ENCODE measurements around the gene NAV1. TPM values are rescaled to one million over a fixed set of nuclear protein-coding genes. Genes with fewer than 3 reads are reported as not detected.

The NAV1 gene
- total and polyA plus RNA-seq, 9 of the 15 experiments (the other 6 are each of a cell fraction or from before 2014, with no cell fraction given): 0.91 to 16.8 (median 3.2) TPM

DNA sequence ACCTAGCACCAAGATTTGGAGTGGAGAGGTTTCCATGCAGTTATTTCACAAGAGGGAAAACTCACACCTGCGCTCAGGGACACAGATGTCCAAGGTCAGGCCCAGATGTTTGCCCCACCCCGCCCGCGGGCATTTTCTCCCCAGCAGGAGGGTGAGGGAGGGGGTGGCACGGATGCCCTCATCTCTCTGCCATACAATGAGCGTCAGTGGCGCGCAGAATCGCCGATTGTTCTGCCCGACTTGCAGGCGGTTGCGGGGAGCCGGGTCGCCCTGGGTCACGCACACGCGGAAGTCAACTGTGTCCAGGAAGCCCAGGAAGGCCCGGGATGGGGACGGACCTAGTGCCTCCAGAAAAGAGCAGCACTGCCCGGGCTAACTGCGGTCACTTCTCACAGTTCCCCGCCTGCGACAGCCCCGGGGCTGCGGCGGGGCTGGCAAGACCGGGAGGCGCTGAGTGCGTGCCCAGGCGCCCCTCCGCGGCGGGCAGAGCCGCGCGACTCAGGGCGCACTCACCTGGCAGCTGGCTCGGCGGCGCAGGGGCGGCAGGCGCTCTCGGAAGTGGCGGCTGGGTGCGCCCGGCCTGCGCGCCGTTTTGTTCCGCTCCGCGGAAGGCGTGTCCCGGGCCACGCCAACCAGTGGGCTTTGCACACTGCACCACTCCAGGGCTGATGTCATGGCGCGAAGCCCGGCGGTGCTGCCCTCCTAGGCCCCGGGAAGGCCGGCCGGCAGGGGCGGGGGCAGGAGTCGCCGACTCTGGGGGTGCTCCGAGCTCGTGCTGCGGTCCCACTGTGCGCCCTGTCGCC lies 32.2 kb upstream of the NAV1 start, which contains the start of gene CSRP1 (continued):
- TF ChIP-seq, protein P1, sequence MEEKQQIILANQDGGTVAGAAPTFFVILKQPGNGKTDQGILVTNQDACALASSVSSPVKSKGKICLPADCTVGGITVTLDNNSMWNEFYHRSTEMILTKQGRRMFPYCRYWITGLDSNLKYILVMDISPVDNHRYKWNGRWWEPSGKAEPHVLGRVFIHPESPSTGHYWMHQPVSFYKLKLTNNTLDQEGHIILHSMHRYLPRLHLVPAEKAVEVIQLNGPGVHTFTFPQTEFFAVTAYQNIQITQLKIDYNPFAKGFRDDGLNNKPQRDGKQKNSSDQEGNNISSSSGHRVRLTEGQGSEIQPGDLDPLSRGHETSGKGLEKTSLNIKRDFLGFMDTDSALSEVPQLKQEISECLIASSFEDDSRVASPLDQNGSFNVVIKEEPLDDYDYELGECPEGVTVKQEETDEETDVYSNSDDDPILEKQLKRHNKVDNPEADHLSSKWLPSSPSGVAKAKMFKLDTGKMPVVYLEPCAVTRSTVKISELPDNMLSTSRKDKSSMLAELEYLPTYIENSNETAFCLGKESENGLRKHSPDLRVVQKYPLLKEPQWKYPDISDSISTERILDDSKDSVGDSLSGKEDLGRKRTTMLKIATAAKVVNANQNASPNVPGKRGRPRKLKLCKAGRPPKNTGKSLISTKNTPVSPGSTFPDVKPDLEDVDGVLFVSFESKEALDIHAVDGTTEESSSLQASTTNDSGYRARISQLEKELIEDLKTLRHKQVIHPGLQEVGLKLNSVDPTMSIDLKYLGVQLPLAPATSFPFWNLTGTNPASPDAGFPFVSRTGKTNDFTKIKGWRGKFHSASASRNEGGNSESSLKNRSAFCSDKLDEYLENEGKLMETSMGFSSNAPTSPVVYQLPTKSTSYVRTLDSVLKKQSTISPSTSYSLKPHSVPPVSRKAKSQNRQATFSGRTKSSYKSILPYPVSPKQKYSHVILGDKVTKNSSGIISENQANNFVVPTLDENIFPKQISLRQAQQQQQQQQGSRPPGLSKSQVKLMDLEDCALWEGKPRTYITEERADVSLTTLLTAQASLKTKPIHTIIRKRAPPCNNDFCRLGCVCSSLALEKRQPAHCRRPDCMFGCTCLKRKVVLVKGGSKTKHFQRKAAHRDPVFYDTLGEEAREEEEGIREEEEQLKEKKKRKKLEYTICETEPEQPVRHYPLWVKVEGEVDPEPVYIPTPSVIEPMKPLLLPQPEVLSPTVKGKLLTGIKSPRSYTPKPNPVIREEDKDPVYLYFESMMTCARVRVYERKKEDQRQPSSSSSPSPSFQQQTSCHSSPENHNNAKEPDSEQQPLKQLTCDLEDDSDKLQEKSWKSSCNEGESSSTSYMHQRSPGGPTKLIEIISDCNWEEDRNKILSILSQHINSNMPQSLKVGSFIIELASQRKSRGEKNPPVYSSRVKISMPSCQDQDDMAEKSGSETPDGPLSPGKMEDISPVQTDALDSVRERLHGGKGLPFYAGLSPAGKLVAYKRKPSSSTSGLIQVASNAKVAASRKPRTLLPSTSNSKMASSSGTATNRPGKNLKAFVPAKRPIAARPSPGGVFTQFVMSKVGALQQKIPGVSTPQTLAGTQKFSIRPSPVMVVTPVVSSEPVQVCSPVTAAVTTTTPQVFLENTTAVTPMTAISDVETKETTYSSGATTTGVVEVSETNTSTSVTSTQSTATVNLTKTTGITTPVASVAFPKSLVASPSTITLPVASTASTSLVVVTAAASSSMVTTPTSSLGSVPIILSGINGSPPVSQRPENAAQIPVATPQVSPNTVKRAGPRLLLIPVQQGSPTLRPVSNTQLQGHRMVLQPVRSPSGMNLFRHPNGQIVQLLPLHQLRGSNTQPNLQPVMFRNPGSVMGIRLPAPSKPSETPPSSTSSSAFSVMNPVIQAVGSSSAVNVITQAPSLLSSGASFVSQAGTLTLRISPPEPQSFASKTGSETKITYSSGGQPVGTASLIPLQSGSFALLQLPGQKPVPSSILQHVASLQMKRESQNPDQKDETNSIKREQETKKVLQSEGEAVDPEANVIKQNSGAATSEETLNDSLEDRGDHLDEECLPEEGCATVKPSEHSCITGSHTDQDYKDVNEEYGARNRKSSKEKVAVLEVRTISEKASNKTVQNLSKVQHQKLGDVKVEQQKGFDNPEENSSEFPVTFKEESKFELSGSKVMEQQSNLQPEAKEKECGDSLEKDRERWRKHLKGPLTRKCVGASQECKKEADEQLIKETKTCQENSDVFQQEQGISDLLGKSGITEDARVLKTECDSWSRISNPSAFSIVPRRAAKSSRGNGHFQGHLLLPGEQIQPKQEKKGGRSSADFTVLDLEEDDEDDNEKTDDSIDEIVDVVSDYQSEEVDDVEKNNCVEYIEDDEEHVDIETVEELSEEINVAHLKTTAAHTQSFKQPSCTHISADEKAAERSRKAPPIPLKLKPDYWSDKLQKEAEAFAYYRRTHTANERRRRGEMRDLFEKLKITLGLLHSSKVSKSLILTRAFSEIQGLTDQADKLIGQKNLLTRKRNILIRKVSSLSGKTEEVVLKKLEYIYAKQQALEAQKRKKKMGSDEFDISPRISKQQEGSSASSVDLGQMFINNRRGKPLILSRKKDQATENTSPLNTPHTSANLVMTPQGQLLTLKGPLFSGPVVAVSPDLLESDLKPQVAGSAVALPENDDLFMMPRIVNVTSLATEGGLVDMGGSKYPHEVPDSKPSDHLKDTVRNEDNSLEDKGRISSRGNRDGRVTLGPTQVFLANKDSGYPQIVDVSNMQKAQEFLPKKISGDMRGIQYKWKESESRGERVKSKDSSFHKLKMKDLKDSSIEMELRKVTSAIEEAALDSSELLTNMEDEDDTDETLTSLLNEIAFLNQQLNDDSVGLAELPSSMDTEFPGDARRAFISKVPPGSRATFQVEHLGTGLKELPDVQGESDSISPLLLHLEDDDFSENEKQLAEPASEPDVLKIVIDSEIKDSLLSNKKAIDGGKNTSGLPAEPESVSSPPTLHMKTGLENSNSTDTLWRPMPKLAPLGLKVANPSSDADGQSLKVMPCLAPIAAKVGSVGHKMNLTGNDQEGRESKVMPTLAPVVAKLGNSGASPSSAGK (IDR thresholded peaks at IDR 0.05): peak; percentile 91
- TF ChIP-seq HNRNPK (IDR thresholded peaks at IDR 0.05; ENCODE audit: low read depth, low read length, poor library complexity, severe bottlenecking) (no peak), KLF1 (tag; IDR thresholded peaks at IDR 0.05) (peak; percentile 65; the same call in 1 of the 2 replicates), HDAC1 (IDR thresholded peaks at IDR 0.05) (no peak), NRF1 (conservative IDR thresholded peaks at IDR 0.05 in 1 of 2, IDR thresholded peaks at IDR 0.05 in 1 of 2) (peak; percentile 72 to 75; a peak in 3 of 4 replicates), GATAD2B (IDR thresholded peaks at IDR 0.05; ENCODE audit: borderline replicate concordance) (peak; percentile 56; the same call in 1 of the 2 replicates), ZBED1 (IDR thresholded peaks at IDR 0.05) (no peak), RNF2 (IDR thresholded peaks at IDR 0.05) (0 out of 2 replicates have a peak, but pooled peaks have one; percentile 39), ZNF174 (CRISPR knock-in tag; IDR thresholded peaks at IDR 0.05) (no peak), GTF2F1 (IDR thresholded peaks at IDR 0.05; ENCODE audit: low read depth, low read length) (no peak)
- TF ChIP-seq, protein P2, sequence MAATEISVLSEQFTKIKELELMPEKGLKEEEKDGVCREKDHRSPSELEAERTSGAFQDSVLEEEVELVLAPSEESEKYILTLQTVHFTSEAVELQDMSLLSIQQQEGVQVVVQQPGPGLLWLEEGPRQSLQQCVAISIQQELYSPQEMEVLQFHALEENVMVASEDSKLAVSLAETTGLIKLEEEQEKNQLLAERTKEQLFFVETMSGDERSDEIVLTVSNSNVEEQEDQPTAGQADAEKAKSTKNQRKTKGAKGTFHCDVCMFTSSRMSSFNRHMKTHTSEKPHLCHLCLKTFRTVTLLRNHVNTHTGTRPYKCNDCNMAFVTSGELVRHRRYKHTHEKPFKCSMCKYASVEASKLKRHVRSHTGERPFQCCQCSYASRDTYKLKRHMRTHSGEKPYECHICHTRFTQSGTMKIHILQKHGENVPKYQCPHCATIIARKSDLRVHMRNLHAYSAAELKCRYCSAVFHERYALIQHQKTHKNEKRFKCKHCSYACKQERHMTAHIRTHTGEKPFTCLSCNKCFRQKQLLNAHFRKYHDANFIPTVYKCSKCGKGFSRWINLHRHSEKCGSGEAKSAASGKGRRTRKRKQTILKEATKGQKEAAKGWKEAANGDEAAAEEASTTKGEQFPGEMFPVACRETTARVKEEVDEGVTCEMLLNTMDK (IDR thresholded peaks at IDR 0.05; ENCODE audit: borderline replicate concordance, insufficient read depth, low read depth, low read length, poor library complexity, severe bottlenecking): no peak
- TF ChIP-seq, protein P3, sequence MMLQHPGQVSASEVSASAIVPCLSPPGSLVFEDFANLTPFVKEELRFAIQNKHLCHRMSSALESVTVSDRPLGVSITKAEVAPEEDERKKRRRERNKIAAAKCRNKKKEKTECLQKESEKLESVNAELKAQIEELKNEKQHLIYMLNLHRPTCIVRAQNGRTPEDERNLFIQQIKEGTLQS (IDR thresholded peaks at IDR 0.05): peak; percentile 64
- TF ChIP-seq, protein P3 (CRISPR knock-in tag; conservative IDR thresholded peaks at IDR 0.05): no peak

Measured in K562 (cell line).